OCI-LY1 (cell line): Measurements from ENCODE around the gene GPRIN3.
"Not testable (repeated sequence)": the region's sequence is repeated elsewhere in the genome, so short reads cannot be mapped to it uniquely, and the experiment has no call there.

Experiments
- H2AFZ ChIP-seq: fragments of 200-600 bp; sonication (generic), shearing (Covaris generic); 2 replicates; pipeline ENCODE4 v1.6.0; 2014; ENCODE audit warnings: antibody characterized with exemption, mild to moderate bottlenecking, low read length
- H3F3A ChIP-seq: fragments of 200-600 bp; sonication (generic), shearing (Covaris generic); 2 replicates; pipeline ENCODE4 v1.6.0; 2014; ENCODE audit warnings: mild to moderate bottlenecking, antibody characterized with exemption, low read length, moderate library complexity; ENCODE audit not compliant: insufficient read depth
- H3K27ac ChIP-seq: fragments of 200-600 bp; sonication (generic); 2 replicates; pipeline ENCODE4 v1.5.1; 2014; ENCODE audit warnings: low read length, mixed run types, mild to moderate bottlenecking, low read depth; ENCODE audit not compliant: poor library complexity, severe bottlenecking
- H3K27me3 ChIP-seq: fragments of 200-600 bp; sonication (generic); 2 replicates; pipeline ENCODE4 v1.6.0; 2014; ENCODE audit warnings: antibody characterized with exemption, mild to moderate bottlenecking, low read length, moderate library complexity; ENCODE audit not compliant: insufficient read depth
- H3K36me3 ChIP-seq: fragments of 200-600 bp; sonication (generic); 2 replicates; pipeline ENCODE4 v1.6.1; 2014; ENCODE audit warnings: mild to moderate bottlenecking, antibody characterized with exemption, low read length, moderate library complexity, mixed read lengths; ENCODE audit not compliant: insufficient read depth
- H3K4me1 ChIP-seq: fragments of 200-600 bp; sonication (generic); 2 replicates; pipeline ENCODE4 v1.5.1; 2014; ENCODE audit warnings: mild to moderate bottlenecking, low read length, moderate library complexity; ENCODE audit not compliant: insufficient read depth, severe bottlenecking
- H3K4me2 ChIP-seq: fragments of 200-600 bp; sonication (generic), shearing (Covaris generic); 2 replicates; pipeline ENCODE4 v1.6.1; 2014; ENCODE audit warnings: low read length
- H3K4me3 ChIP-seq: fragments of 200-600 bp; sonication (generic); 2 replicates; pipeline ENCODE4 v1.5.1; 2014; ENCODE audit warnings: low read length, low read depth, mild to moderate bottlenecking, mixed read lengths; ENCODE audit not compliant: poor library complexity, severe bottlenecking
- H3K79me2 ChIP-seq: fragments of 200-600 bp; shearing (Covaris generic); 2 replicates; pipeline ENCODE4 v1.6.1; 2016; ENCODE audit warnings: mixed run types, low read length, mixed read lengths; ENCODE audit not compliant: insufficient read depth
- H3K9ac ChIP-seq: fragments of 200-600 bp; sonication (generic), shearing (Covaris generic); 2 replicates; pipeline ENCODE4 v1.6.1; 2014; ENCODE audit warnings: mild to moderate bottlenecking, low read length, mixed read lengths
- H3K9me2 ChIP-seq: fragments of 200-600 bp; sonication (generic), shearing (Covaris generic); 2 replicates; pipeline ENCODE4 v1.6.1; 2014; ENCODE audit warnings: low read depth, mild to moderate bottlenecking, low read length, mixed read lengths
- H3K9me3 ChIP-seq: fragments of 200-600 bp; shearing (Covaris generic); 2 replicates; pipeline ENCODE4 v1.6.1; 2014; ENCODE audit warnings: low read length, mixed read lengths
- H4K20me1 ChIP-seq: fragments of 200-600 bp; sonication (generic), shearing (Covaris generic); 2 replicates; pipeline ENCODE4 v1.6.0; 2016; ENCODE audit warnings: mild to moderate bottlenecking, low read length; ENCODE audit not compliant: insufficient read depth
- EZH2 ChIP-seq: fragments of 200-600 bp; sonication (generic), shearing (Covaris generic); IDR thresholded peaks from 2 replicates; pipeline ENCODE4 v1.8.0; 2017; ENCODE audit warnings: borderline replicate concordance, mixed run types, mild to moderate bottlenecking, antibody characterized with exemption, low read length, moderate library complexity, mixed read lengths
- TF ChIP-seq, protein P1 (sequence below): fragments of 200-600 bp; sonication (generic), shearing (Covaris generic); IDR thresholded peaks from 2 replicates; pipeline ENCODE4 v1.5.1; 2017; ENCODE audit warnings: mild to moderate bottlenecking, antibody characterized with exemption, low read length, moderate library complexity, mixed read lengths

GPRIN3 gene

DNA sequence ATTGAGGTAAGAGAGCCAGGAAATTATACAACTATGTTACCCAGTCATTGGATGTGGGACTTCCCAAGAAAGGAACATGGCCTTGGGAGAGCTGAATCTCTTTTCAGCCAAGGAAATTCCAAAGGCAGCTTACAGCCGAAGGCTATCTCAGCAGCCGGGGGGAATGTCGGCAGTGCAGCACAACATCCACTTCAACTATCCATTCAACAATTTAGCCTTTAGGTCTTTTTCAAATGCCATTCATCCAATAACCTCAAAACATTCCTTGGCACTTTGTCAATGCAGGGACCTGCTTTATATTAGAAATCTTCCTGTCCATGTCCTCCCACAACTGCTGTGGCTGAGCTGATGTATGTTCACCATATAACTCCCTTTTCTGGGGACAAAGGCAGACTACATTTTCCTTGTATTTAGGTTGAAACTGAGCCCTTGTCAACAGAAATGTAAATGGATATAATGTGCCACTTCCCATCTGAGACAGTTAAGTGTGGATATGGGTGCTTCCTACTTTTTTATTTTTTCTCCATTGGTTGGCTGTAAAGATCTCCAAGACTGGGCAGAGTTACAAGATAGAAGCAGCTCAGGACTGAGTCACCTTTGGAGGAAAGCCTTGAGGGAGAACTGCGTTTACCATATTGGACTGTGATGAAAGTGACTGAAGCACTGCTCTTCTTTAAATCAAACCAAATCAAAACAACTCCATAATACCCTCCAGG lies 94.8 kb downstream of the GPRIN3 start:
- H3K9ac ChIP-seq: no peak overlapping the region
- no peaks in the 10 kb centered on the region for H3K4me1 ChIP-seq
- H3K4me2 ChIP-seq: no peak overlapping the region
- H3K4me3 ChIP-seq: no peak overlapping the region
- H2AFZ ChIP-seq: no peak overlapping the region
- no peaks in the 10 kb centered on the region for H3F3A ChIP-seq
- H3K27ac ChIP-seq: no peak overlapping the region
- H4K20me1 ChIP-seq: no peaks in the 10 kb centered on the region
- H3K36me3 ChIP-seq: no peaks in the 10 kb centered on the region
- no peaks in the 10 kb centered on the region for H3K79me2 ChIP-seq
- no peaks in the 10 kb centered on the region for H3K9me2 ChIP-seq
- no peaks in the 10 kb centered on the region for H3K27me3 ChIP-seq
- no peaks in the 10 kb centered on the region for H3K9me3 ChIP-seq
- TF ChIP-seq EZH2: no peak
- TF ChIP-seq, protein P1, sequence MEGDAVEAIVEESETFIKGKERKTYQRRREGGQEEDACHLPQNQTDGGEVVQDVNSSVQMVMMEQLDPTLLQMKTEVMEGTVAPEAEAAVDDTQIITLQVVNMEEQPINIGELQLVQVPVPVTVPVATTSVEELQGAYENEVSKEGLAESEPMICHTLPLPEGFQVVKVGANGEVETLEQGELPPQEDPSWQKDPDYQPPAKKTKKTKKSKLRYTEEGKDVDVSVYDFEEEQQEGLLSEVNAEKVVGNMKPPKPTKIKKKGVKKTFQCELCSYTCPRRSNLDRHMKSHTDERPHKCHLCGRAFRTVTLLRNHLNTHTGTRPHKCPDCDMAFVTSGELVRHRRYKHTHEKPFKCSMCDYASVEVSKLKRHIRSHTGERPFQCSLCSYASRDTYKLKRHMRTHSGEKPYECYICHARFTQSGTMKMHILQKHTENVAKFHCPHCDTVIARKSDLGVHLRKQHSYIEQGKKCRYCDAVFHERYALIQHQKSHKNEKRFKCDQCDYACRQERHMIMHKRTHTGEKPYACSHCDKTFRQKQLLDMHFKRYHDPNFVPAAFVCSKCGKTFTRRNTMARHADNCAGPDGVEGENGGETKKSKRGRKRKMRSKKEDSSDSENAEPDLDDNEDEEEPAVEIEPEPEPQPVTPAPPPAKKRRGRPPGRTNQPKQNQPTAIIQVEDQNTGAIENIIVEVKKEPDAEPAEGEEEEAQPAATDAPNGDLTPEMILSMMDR: no peak

DNA sequence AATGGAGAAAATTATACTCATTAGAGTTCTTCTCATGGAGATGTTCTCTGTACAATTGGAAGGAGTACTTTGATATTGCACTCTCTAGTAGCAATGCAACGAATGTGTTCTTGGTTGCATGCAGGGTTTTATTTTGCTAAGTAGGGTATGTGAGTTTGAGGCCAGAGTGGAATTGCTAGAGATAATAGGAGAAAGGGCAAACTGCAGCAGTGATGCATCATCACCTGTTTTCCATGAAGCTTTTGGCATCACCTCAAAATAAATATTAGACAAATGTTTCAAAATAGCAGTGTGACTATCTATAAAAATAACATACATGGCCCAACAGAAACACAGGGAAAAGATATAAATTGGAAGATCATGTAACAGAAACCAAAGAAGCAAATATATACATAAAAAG lies 103.0 kb downstream of the GPRIN3 start:
- H3K4me2 ChIP-seq: no peak overlapping the region

DNA sequence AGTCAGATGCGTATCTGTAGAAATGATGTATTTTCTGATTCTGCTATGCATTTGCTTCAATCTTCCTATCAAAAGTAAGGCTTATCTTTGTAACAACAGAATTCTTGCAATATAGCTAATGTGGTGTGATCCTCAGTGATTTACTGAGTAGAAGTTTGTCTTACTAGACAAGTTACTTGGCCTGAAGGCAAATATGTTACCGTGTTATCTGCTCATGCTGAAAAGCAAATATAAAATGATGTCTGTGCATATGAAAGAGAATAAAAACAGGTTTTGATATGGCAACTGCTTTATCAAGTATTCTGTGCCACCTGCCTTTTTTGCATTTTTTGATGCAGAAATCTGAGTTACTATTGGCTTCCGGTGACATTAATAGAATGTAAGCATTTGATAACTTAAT lies 103.7 kb downstream of the GPRIN3 start:
- H3K9me2 ChIP-seq: no peaks in the 10 kb centered on the region
- H3K27ac ChIP-seq: no peak overlapping the region
- no peaks in the 10 kb centered on the region for H3K36me3 ChIP-seq
- no peaks in the 10 kb centered on the region for H3K27me3 ChIP-seq
- no peaks in the 10 kb centered on the region for H3K9me3 ChIP-seq
- H3K4me1 ChIP-seq: no peaks in the 10 kb centered on the region
- H3F3A ChIP-seq: no peaks in the 10 kb centered on the region
- H3K79me2 ChIP-seq: no peaks in the 10 kb centered on the region
- no peak for TF ChIP-seq EZH2
- TF ChIP-seq, protein P1: no peak
- H3K4me3 ChIP-seq: no peak overlapping the region
- no peak overlapping the region for H2AFZ ChIP-seq
- H3K9ac ChIP-seq: no peak overlapping the region
- H3K4me2 ChIP-seq: no peak overlapping the region
- H4K20me1 ChIP-seq: no peaks in the 10 kb centered on the region

More for the DNA sequence above, 103.0 kb downstream of the GPRIN3 start:
- H4K20me1 ChIP-seq: no peaks in the 10 kb centered on the region
- H3K4me3 ChIP-seq: no peak overlapping the region
- no peaks in the 10 kb centered on the region for H3K36me3 ChIP-seq
- H3K4me1 ChIP-seq: no peaks in the 10 kb centered on the region
- H3K9me3 ChIP-seq: no peaks in the 10 kb centered on the region
- no peaks in the 10 kb centered on the region for H3K79me2 ChIP-seq
- no peaks in the 10 kb centered on the region for H3K9me2 ChIP-seq
- no peak overlapping the region for H3K27ac ChIP-seq
- H3K9ac ChIP-seq: no peak overlapping the region
- no peaks in the 10 kb centered on the region for H3F3A ChIP-seq
- TF ChIP-seq EZH2: no peak
- TF ChIP-seq, protein P1: no peak
- no peak overlapping the region for H2AFZ ChIP-seq
- H3K27me3 ChIP-seq: no peaks in the 10 kb centered on the region

DNA sequence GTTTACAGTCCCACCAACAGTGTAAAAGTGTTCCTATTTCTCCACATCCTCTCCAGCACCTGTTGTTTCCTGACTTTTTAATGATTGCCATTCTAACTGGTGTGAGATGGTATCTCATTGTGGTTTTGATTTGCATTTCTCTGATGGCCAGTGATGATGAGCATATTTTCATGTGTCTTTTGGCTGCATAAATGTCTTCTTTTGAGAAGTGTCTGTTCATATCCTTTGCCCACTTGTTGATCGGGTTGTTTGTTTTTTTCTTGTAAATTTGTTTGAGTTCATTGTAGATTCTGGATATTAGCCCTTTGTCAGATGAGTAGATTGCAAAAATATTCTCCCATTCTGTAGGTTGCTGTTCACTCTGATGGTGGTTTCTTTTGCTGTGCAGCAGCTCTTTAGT lies 108.2 kb downstream of the GPRIN3 start:
- not testable (repeated sequence) for H3F3A ChIP-seq, H3K27me3 ChIP-seq, H3K4me3 ChIP-seq, H3K27ac ChIP-seq, H3K9me2 ChIP-seq, H3K9me3 ChIP-seq, H2AFZ ChIP-seq, H3K36me3 ChIP-seq, H3K79me2 ChIP-seq, H3K9ac ChIP-seq, H3K4me1 ChIP-seq, H3K4me2 ChIP-seq, H4K20me1 ChIP-seq
